Fibroblast of lung (primary cell): ENCODE data around the gene RAP1B. TPM values are rescaled to one million over a fixed set of nuclear protein-coding genes. Genes with fewer than 3 reads are reported as not detected.

Experiments
- DNase-seq, 2 donors: peaks; one replicate each; pipeline versions ENCODE4 v3.0.0 to v3.0.0-alpha.2; 2010; ENCODE audit warnings: low read depth in 2 of 2
- H2AFZ ChIP-seq: 2 replicates; pipeline ENCODE4 v1.5.1; 2012; ENCODE audit warnings: low read length, control low read depth, inconsistent platforms
- H3K27ac ChIP-seq: 2 replicates; pipeline ENCODE4 v1.5.1; 2011; ENCODE audit warnings: low read length, control low read depth; ENCODE audit not compliant: insufficient read depth
- H3K27me3 ChIP-seq: 2 replicates; pipeline ENCODE4 v1.5.1; 2011; ENCODE audit warnings: mild to moderate bottlenecking, low read length; ENCODE audit not compliant: control insufficient read depth, insufficient read depth
- H3K36me3 ChIP-seq: 2 replicates; pipeline ENCODE4 v1.5.1; 2011; ENCODE audit warnings: low read length; ENCODE audit not compliant: control insufficient read depth, insufficient read depth
- H3K4me1 ChIP-seq: 2 replicates; pipeline ENCODE4 v1.5.1; 2011; ENCODE audit warnings: low read length; ENCODE audit not compliant: control insufficient read depth, insufficient read depth; ENCODE audit errors: extremely low read depth
- H3K4me2 ChIP-seq: 2 replicates; pipeline ENCODE4 v1.5.1; 2011; ENCODE audit warnings: low read length, control low read depth; ENCODE audit not compliant: insufficient read depth; ENCODE audit errors: extremely low read depth
- H3K4me3 ChIP-seq, 4 experiments: fragments of 200-600 bp in 1 of 4; sonication (generic) in 1 of 4; replicated peaks in 1 of 4; 2 replicates each; pipeline ENCODE4 v1.5.1; 2011 to 2016; ENCODE audit warnings: low read length in 4 of 4, low read depth in 3 of 4, mild to moderate bottlenecking in 3 of 4, control low read depth in 2 of 4, inconsistent platforms in 1 of 4, mixed read lengths in 1 of 4; ENCODE audit not compliant: insufficient read depth in 1 of 4; ENCODE audit errors: control extremely low read depth in 1 of 4
- H3K79me2 ChIP-seq: 2 replicates; pipeline ENCODE4 v1.5.1; 2012; ENCODE audit warnings: mild to moderate bottlenecking, low read length, inconsistent platforms; ENCODE audit not compliant: control insufficient read depth, insufficient read depth
- H3K9ac ChIP-seq: 2 replicates; pipeline ENCODE4 v1.5.1; 2011; ENCODE audit warnings: mild to moderate bottlenecking, low read length, control low read depth; ENCODE audit not compliant: insufficient read depth
- H3K9me3 ChIP-seq: 2 replicates; pipeline ENCODE4 v1.5.1; 2012; ENCODE audit warnings: low read depth, low read length; ENCODE audit not compliant: control insufficient read depth, insufficient read depth
- H4K20me1 ChIP-seq: 2 replicates; pipeline ENCODE4 v1.5.1; 2011; ENCODE audit warnings: low read length; ENCODE audit not compliant: control insufficient read depth, insufficient read depth; ENCODE audit errors: extremely low read depth
- CTCF ChIP-seq, 2 donors: IDR thresholded peaks in 1 of 2; conservative IDR thresholded peaks in 1 of 2; 1 replicate in 1 of 2; 2 replicates in 1 of 2; pipeline ENCODE4 v1.5.1; 2011 to 2012; ENCODE audit warnings: low read length in 2 of 2, control low read depth in 1 of 2, inconsistent platforms in 1 of 2, low read depth in 1 of 2, mild to moderate bottlenecking in 1 of 2
- EZH2 ChIP-seq: IDR thresholded peaks from 2 replicates; pipeline ENCODE4 v1.5.1; 2012; ENCODE audit warnings: low read length, control low read depth, mild to moderate bottlenecking; ENCODE audit errors: missing control alignments
- polyA plus RNA-seq, 2 donors: library from polyadenylated mRNA; depleted of rRNA in 1 of 2; stranded (reverse) in 1 of 2; unstranded in 1 of 2; fragments of >200 nt; gene quantifications; 2 replicates each; pipeline ENCODE4 v1.2.1, GENCODE V29; 2011 to 2012; ENCODE audit warnings: missing spikeins in 1 of 2
- total RNA-seq: library from RNA; depleted of rRNA; stranded (reverse); fragments of >200 nt; gene quantifications from 2 replicates; pipeline ENCODE4 v1.2.1, GENCODE V29; 2014

RAP1B gene
- total and polyA plus RNA-seq, 2 donors (not counting 1 experiment from before 2014, with no cell fraction given), result 194 to 383 TPM

GRCh38 chr12:68641138-68641537 is 30.4 kb downstream of the RAP1B start:
- H3K36me3 ChIP-seq, result no peaks in the 10 kb centered on the region
- H2AFZ ChIP-seq, result no peak overlapping the region
- H3K4me2 ChIP-seq, result peak overlapping the region; percentile 41
- no peaks in the 10 kb centered on the region for H3K27me3 ChIP-seq
- no peaks in the 10 kb centered on the region for H4K20me1 ChIP-seq
- no peak overlapping the region for H3K9ac ChIP-seq
- no peaks in the 10 kb centered on the region for H3K4me1 ChIP-seq
- peak in 1 of 2 donors; percentile 32 for DNase-seq
- H3K79me2 ChIP-seq, result peaks cover 94% of the 10 kb centered on the region
- H3K4me3 ChIP-seq, result no peak overlapping the region
- no peak for TF ChIP-seq CTCF (conservative IDR thresholded peaks at IDR 0.05 in 1 of 2, IDR thresholded peaks at IDR 0.05 in 1 of 2; ENCODE audit: low read depth in 1 of 2, low read length in 2 of 2)
- no peak for TF ChIP-seq EZH2
- no peak overlapping the region for H3K27ac ChIP-seq
- no peaks in the 10 kb centered on the region for H3K9me3 ChIP-seq

GRCh38 chr12:68646484-68646883 is 35.8 kb downstream of the RAP1B start:
- Histone ChIP-seq H3K27me3 (no peaks in the 10 kb centered on the region), H3K36me3 (peaks cover 3% of the 10 kb centered on the region), H3K79me2 (peaks cover 83% of the 10 kb centered on the region), H3K4me3 (no peak overlapping the region), H4K20me1 (no peaks in the 10 kb centered on the region), H3K9me3 (no peaks in the 10 kb centered on the region), H3K4me1 (no peaks in the 10 kb centered on the region), H3K9ac (no peak overlapping the region), H3K4me2 (no peak overlapping the region), H3K27ac (no peak overlapping the region), H2AFZ (no peak overlapping the region)
- no peak for DNase-seq
- no peak for TF ChIP-seq EZH2
- TF ChIP-seq CTCF (conservative IDR thresholded peaks at IDR 0.05 in 1 of 2, IDR thresholded peaks at IDR 0.05 in 1 of 2; ENCODE audit: low read depth in 1 of 2, low read length in 2 of 2), result no peak

- Histone ChIP-seq H3K4me3 (no peak overlapping the region), H3K27me3 (no peaks in the 10 kb centered on the region), H3K79me2 (peaks cover 73% of the 10 kb centered on the region), H3K4me1 (no peaks in the 10 kb centered on the region), H2AFZ (no peak overlapping the region), H3K4me2 (no peak overlapping the region), H3K36me3 (peaks cover 4% of the 10 kb centered on the region), H4K20me1 (no peaks in the 10 kb centered on the region), H3K9me3 (no peaks in the 10 kb centered on the region), H3K9ac (no peak overlapping the region), H3K27ac (no peak overlapping the region)
- TF ChIP-seq CTCF (conservative IDR thresholded peaks at IDR 0.05 in 1 of 2, IDR thresholded peaks at IDR 0.05 in 1 of 2; ENCODE audit: low read depth in 1 of 2, low read length in 2 of 2), result no peak
- no peak for TF ChIP-seq EZH2
- DNase-seq, result no peak
These were observed 36.8 kb downstream of the RAP1B start for GRCh38 chr12:68647507-68647906.
